Measurements from ENCODE around the gene LYVE1.

The LYVE1 gene

DNA sequence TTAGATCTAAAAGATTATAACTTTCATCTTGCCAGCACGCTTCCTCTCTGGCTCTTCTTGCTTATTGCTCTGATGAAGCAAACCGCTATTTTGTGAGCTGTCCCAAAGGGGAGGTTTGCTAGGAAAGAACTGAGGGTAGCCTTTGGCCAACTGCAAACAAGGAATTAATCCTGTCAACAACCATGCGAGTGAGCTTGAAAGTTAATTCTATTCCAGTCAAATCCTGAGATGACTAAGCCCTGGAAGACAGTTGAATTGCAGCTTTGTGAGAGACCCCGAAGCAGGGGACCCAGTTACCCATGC lies 17.2 kb downstream of the LYVE1 start:
- DNase-seq: no peak

DNA sequence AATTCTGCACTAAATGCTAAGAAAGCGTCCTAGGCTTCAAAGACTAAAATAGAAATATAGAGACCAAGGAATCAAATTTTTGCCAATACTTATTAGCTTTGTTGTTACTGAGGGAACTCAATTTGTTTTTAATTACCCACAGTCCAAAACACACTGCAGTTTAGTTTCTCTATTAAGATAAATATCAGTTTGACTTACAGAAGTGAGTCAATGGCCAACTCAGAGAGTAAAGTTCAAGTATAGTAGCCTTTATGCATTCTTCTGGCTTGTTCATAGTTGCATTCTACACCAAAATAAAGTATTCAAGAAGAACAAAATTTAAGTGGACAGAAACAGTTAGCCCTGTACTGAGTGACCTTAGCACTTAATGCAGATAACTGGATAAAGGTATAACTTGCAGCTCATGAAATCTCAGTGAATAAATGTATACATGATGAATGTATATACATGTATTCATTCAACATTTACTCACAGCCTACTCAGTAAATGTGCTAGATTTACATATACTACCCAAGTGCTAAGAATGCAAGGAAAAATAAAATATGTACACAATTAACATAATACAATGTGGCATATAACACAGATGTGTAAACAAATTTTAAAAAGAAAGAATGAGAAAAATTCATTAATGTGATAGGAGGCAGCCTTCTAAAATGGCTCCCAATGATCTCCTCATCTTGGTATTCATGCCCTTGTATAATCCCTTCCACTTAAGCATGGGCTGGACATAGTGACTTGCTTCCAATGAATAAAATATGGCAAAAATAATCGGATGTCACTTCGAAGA lies 17.8 kb downstream of the LYVE1 start:
- DNase-seq: no peak

DNA sequence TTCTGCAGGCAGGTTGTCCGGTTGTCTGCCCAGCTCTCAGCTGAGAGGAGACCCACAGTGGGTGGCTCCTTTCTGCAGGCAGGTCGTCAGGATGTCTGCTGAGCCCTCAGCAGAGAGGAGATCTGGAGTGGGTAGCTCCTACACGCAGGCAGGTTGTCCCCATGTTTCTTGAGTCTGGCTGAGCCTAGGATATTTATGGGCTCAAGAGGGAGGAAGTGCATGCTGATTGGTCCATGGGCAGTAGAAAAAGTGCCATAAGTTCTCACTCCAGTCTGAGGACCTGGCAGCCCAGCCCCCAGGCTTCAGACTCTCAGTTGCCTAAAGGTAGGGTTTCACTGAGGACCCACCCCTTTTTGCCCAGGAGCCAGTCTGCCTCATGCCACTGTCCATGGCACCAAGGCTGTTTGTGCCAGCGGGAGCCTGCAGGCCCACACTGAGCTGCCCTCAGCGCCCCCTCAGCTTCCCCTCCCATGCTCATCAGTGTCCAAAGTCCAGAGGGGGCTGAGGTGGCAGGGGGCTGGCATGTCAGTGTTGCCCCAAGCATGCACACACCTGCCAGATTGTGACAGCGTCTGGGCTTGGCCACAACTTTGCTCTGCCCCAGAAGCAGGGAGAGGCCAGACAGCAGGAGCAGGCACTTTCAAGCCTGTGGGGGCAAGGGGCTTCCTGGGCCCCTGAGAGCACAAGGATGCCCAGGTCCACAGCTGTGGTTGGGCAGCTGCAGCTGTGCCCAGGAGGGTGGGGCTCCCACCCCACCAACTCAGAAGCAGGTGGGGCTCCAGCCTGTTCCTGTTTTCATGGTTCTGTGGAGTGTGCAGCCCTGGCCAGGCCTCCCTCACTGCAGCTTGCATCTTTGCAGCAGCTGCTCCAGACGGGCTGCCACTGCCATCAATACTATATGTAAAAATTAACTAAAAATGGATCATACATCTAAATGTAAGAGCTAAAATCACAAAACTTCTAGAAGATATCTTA lies 23.7 kb downstream of the LYVE1 start:
- no peak for DNase-seq

DNA sequence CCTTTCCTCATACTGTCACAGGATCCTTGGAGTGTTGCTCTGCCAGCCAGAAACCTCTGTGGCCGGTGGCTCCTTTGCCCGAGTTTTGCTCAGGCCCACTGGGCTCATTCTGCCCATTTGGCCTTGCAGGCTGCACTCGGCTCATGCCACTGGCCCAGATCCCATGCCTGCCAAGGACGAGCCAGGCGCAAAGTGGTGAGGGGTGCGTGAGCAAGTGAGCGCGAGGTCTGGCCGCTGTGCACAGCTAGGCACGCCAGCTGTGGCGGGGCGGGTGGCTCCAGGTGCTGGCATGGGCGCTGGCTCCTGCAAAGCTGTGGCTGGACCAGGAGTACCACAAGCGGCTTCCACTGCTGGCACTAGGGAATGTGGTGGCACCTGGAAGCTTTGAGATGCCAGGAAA lies 24.7 kb downstream of the LYVE1 start:
- DNase-seq: no peak

DNA sequence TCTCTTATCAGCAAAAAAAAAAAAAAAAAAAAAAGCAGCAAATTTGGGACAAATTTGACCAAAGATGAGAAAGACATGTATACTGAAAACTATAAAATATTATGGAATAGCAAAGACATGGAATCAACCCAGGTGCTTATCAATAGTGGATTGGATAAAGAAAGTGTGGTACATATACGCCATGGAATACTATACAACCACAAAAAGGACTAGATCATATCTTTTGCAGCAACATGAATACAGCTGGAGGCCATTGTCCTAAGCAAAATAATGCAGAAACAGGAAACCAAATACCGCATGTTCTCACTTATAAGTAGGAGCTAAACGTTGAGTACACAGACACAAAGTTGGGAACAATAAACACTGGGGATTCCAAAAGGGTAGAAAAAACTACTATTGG lies 25.7 kb downstream of the LYVE1 start:
- no peak for DNase-seq

DNA sequence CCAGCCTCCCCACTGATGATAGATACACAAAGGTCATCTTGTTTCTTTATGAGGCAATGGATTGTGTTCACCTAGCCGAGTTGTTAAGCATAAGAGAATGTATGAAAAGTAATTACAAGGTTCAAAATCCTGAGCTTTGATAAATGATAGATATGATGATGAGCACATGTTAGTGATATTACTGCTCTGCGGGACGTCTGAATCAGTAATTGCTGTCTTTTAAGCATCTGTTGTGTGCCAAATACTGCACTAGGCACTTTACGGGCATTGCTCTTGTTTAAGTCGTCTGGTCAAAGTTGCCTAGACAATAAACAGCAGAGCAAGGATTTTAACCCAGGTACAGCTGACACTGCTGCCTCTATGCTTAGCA lies 26.9 kb downstream of the LYVE1 start:
- no peak for DNase-seq

DNA sequence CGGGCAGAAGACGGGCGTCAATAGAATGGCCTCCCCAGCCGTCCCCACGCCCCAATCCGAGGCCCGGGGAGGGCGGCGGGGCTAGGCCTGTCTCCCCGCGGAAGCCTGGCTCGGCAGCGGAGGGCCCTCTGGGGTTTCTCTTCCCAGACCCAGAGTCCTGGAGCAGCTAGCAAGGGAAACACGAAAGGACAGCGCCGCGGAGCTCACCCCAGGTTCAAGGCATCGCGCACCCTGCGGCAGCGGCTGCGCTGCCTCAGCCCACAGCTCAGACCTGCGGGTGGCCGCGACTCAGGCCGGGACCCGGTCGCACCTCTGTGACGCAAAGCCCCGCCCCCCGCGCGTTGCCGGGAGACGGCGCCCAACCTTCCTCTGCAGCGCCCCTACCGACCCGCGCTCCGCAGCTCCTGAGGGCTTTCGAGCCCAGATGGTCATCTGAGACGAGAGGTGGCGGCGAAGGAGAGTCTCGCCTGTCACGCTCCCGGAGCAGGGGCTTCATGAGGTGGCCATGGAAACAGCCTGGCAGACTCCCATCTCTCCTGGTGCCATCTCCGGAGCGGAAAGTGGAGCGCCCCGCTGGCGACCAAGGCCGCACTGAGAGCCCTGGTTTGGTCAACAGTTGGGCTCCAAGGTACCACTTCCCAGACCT lies 27.4 kb downstream of the LYVE1 start, which contains the start of gene RNF141:
TSS of gene RNF141 (minus strand) at position 273 of the 646 bp plus-strand sequence. CDS start 7,029 bp downstream, outside the sequence.
- DNase-seq: peak; percentile 94

DNA sequence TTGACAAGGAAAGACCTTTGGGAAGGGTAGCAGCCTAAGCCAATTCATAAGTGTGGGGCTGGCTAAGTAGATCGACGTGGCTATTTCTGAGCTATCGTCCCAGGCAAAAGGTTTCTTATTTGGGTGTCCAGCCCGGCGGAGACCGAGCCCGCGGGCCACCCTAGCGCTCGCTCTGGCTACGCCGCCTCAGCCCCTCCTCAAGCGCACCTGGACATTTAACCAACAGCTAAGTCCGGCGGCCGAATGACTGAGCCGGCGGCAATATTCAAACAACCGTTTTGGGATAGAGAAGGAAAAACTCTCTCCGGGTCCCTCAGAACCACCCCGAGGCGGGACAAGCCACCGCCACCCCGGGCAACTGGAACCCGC lies 27.9 kb downstream of the LYVE1 start:
- no peak for DNase-seq

DNA sequence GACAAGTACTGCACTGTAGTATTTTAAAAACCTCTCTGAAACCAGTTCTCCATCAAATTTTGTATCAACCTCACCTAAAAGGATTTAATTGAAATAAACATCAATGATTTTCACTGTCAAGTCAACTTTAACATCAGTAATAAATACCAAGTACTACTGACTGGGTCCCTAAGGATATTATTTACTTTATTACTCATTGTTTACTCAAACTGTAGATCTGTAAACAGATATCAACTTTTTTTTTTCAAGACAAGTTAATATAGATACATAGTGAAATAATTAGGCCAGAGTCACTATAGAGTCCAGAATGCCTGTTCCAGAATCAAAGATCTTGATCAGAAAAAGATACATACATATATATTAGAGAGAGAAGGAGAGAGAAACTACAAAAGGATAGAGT lies 29.1 kb downstream of the LYVE1 start:
- DNase-seq: no peak

DNA sequence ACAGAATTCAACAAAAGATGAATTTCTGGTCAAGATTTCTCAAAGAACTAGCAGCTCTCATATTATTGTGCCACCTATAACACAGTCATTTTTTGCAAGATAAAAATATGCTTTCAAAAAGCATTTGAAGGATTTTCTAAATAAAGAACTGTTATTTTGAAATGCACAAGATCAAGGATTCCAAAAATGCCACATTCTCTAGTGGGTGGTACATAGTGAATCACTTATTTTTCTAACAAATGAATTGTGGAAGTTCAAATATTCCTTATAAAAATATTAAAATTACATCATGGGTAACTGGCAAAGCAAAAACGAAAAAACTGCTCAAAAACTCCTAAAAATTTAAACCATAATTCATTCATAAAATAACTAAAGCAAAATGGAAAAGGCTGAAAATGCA lies 29.5 kb downstream of the LYVE1 start:
- no peak for DNase-seq

DNA sequence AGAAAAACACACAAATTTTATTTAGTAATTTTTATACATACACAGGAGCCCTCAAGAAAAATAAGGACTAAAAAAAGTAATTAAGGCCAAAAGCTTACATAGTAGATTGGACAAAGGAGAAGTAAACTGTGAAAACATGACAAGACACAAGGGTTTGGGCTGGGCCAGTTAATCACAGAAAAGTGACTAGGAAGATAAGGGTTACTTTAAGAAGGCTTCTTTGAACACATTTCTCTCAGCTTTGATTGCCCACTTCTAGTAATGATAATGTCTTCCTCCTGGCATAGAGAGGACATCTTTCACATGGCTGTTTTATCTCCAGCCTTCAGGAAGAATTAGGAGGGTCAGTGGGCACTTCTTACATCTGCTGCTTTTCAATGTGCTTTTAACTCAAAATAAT lies 30.9 kb downstream of the LYVE1 start:
- no peak for DNase-seq

DNA sequence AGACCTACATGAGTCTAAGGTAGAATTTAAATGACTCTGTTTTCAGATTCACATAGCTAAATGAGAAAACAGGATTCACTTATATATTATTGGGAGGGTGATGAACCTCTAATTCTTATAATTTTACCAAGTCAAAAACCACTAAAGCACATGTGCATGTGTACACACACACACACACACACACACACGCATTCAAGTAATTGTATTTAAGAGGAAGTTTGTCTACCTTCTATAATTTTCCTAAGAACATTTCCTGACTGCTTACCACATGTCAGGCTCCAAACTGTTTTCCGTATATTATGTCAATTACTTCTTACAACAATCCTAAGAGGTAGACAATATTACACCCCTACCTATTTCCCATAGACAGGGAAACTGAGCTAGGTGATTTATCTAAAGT lies 34.1 kb downstream of the LYVE1 start:
- DNase-seq: no peak

DNA sequence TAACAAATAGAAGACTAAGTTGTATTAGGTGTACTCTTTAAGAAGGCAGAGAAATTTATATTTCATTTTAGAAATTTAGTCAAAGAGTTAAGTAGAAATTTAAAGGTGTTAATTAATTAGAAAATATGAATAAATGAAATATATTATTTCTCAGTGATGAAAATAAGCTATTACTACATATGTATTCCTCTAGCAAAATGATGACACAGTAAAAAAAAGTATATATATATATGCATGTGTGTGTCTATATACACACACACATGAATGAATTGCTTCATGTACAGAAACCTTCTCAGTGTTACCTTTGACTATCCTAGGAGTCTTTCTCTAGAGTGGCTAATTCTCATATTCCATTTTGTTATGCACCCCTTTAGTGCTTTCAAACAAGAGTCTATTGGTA lies 35.1 kb downstream of the LYVE1 start:
- no peak for DNase-seq

DNA sequence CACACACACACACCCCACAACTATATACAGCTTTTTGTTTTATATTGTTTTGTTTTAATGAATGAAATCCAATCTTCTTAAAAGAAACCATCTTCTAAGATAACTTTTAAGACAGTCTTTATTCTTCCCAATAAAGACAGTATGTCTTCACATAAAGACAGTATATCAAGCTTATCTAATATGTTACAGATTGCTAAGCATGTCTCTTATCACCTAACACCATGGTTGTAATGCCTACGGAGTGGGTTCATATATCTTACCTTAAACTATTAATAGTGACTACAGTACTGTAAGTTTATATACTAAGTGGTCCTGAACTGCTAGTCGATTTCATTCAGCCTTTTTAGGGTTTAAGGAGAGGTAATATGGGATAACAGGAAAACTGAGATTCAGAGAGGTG lies 35.9 kb downstream of the LYVE1 start:
- DNase-seq: no peak

DNA sequence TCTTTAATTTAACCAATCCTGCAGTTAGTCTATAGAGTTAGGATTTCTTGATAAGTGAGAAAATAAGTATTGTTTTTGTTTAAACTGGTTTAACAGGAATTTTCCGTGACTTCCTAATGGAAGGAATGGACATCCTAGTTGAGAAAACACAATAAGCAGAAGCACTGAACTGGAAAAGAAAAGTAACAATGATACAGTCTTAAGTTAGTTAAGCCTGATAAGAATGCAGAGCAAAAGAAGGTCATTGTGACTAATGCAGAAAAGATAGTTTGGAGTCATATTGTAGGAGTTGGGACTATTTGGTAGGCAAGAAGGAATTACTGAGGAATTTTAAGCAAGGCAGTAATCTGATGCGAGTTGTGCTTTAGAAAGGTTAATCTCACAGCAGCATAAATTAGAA lies 39.2 kb downstream of the LYVE1 start:
- no peak for DNase-seq

DNA sequence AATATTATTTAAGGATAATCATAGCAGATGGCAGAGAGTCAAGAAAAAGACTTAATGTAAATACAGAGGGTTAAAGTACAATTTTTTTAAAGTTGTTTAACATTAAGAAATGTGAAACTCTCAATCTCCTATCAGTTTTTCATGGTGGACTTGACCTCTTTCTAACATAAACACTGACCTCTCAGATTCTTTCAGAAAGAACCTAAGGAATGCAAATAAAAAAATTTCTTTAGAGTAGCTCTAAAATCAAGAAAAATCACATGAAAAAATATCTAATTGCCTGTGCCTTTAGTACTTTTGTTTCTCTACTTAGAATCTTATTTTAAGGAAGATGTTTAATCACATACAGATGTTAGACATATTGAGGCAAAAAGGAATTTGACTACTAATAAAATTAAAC lies 40.3 kb downstream of the LYVE1 start:
- DNase-seq: no peak

DNA sequence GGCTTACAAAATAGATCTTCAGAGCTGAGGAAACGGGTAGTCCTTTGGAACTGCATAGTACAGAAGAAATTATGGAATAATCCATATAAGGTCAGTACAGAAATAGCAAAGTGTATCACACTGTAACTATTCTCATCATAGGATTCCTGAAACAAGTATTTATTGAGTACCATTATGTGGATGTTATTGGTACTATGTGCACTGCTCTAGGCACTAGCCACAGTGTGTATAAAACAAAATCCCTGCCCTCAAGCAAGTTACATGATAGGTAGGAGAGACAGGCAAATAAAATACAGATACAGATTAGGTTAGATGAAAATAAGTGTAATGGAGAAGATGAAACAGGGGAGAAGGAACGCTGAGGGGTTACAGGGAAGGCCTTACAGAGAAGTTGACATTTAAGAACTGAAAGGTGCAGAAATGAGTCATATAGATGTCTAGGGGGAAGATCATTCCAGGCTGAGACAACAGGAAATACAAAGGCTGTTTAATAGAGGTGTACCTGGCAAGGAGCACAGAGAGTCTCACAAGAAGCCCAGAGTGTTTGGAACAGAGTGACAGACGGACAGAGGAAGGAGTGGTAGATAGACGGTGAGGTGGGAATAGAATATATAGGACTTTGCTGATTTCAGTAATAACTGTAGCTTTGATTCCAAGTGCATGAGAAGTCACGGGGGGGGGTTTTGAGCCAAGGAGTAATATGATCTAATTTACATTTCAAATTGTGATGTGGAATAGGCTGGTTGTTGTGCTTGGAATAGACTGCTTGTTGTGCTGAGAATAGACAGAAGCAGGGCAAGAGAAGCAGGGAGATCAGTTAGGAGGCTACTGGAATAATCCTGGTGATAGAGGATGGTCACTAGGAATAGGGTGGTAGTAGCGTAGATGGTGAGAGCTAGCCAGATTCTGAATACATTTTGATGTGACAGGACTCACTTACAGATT lies 41.2 kb downstream of the LYVE1 start:
- no peak for DNase-seq

DNA sequence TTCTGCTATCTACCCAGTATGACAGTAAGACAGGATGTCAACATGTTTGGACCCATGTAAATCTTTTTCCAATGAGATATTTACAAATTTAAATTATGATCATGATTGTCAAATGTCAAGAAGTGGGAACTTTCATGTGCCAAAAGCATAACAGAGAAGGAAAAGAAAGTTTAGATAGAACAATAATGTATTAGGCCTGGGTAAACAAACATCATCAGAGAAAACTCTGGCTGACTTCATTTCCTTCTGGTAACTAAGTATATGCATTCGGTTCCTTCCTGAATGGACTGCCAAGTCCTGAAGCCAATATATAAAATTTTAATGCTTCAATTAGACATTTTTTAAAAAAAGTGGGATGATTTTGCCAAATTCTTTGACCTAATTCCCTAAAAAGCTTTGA lies 44.0 kb downstream of the LYVE1 start:
- no peak for DNase-seq

DNA sequence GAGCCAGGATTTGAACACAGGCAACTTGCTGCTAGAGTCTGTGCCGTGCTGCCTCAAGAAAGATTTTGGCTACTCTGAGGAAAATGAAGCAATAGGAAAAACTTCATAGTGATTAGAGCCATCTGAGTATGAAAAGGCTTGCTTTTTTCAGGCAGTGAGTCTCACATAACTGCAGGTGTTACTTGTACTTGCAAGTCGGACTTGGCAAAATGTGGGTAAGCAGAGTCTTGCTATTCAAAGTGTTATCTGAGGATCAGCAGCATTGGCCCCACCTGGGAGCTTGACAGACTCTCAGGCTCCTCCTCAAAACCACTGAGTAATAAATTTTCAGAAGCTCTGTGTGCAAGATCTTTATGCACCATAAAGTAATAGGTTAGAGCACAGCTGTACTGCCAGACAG lies 45.5 kb downstream of the LYVE1 start:
- no peak for DNase-seq

DNA sequence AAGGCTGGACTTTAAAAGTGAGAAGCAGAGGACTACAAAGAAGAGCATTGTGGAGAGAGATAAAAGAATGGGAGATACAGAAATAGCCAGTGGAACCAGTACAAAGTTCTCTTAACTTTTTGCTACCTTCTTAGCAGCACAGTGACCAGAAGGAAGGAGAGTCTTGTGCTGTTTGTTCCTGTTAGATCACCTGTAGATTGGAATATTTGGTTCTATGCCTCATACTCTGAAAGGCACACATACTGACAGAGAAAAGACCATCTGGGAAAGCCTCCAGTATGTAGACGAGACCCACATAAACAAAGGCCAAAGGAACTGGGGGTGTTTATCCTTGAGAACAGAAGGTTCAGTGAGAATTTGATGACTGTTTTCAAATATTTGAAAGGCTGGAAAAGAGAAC lies 46.2 kb downstream of the LYVE1 start:
- DNase-seq: no peak

DNA sequence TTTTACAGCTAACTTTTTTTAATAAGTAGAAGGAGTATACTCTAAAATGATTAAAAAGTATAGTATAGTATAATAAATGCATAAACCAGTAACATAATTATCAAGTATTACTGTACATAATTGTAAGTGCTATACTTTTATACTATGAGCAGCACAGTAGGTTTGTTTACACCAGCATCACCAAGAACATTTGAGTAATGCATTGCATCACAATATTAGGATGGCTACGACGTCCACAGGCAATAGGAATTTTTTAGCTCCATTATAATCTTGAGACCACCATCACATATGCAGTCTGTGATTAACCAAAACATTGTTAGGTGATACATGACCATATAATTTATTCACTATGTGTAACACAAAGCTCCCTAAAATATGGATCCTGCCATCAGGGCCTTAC lies 47.9 kb downstream of the LYVE1 start:
- DNase-seq: no peak

DNA sequence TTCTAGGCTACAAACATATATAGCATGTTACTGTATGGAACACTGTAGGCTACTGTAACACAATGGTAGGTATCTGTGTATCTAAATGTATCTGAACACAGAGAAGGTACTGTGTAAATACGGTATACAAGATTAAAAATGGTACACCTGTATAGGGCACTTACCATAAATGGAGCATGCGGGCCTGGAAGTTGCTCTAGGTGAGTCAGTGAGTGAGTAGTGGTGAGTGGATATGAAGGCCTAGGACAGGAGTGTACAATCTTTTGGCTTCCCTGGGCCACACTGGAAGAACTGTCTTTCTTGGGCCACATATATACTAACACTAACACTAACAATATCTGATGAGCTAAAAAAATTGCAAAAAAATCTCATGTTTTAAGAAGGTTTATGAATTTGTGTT lies 48.8 kb downstream of the LYVE1 start:
- DNase-seq: no peak

DNA sequence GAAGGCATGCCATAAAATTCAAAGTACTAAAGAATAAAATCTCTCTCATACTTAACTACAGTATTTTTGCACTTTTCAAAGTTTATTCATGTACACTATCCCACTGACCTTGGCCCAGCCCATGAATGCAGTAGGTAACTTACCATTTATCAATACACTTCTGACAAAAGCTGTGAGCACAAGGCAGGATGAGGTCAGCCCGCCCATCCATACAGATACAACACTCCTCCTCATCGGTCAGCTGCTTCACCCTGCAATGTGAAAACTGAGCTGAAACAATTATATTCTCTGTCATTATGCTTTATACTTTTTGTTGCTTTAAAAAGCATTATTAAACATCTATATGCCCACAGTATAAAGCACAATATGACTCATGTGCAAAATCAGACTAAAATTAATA lies 49.6 kb downstream of the LYVE1 start:
- no peak for DNase-seq
